Hematopoietic multipotent progenitor cell treated with erythropoietin and hydrocortisone succinate and interleukin-3 and kit ligand, for 6 days (in vitro differentiated cells): ENCODE results near the gene ADAR.

ENCODE experiments used
- DNase-seq: peaks from one replicate; pipeline ENCODE4 v3.0.0-alpha.2; 2015

Gene ADAR

DNA sequence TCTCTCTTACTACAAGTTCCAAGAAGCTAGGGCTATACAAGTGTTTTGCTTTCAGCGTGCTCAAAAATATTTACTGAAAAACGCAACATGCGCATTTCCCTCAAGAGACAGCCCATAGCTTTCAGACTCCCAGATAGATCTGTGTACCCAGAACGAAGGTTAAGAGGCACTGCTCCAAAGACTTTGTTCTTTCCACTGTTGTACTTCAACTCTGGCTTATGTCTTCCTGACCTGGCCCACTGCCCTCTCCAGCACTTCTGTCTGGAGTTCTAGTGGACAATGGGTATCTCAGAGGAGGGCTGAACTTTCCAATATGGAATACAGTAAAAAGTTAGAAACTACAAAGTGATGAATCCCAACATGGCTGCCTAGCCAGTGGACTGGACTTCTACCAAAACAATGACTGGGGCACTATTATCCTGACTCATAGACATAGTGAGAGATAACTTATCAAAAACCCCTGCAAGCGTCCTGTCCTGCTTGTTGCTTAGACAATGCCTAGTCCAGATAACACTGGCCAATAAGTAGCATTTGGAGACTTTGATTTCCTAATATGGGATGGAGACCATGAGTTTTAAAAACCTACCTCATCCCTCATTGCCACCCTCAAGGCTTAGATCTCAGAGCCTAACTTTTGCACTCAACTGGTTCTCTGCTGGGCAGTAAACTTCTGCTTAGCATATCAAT is 8.8 kb upstream of the ADAR start:
- peak; percentile 42 for DNase-seq

DNA sequence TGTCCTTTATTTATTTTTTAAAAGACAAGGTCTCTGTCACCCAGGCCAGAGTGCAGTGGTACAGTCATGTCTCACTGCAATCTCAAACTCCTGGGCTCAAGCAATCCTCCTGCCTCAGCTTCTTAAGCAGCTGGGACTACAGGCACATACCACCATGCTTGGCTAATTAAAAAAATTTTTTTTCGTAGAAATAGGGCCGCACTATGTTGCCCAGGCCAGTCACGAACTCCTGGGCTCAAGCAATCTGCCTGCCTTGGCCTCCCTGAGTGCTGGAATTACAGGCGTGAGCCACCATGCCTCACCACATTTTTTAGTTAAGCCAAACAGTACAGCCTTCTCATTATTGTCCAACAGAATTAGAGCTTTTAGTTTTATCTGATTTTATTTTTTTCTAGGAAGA is 7.4 kb upstream of the ADAR start:
- DNase-seq: no peak

DNA sequence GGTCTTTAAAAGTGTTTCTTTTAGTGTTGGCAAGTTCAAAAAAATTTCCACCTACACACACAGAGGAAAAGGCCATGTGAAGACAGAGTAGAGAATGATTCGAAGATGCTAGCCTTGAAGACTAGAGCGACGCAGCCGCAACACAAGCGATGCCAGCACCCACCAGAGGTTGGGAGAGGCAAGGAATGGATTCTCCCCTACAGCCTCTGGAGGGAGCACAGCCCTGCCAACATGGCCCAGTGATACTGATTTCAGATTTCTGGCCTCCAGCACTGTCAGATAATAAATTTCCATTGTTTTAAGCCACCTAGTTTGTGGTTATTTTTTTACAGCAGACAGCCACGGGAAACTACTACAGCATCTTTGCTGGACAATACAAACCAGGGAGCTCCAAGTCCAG is 6.9 kb upstream of the ADAR start:
- DNase-seq: peak; percentile 51

DNA sequence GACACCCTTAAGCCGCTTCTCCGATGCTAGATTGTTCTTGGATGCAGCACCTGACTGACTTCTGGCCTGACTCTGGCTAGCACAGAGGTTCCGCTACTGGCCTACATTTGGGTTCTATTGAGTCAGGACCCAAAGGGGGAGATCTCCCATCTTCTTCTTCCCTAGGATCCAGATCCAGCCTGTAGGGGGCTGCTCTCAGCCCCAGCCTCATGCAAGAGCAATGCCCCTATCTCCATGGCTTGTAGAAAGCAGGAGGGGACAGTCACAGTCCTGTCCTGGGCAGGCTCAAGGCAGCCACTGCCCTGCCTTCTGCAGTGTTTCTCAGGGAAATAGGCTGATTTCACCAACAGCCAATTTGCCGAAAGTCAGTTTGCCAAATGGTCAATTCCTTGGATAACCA is 6.3 kb upstream of the ADAR start:
- DNase-seq: no peak

DNA sequence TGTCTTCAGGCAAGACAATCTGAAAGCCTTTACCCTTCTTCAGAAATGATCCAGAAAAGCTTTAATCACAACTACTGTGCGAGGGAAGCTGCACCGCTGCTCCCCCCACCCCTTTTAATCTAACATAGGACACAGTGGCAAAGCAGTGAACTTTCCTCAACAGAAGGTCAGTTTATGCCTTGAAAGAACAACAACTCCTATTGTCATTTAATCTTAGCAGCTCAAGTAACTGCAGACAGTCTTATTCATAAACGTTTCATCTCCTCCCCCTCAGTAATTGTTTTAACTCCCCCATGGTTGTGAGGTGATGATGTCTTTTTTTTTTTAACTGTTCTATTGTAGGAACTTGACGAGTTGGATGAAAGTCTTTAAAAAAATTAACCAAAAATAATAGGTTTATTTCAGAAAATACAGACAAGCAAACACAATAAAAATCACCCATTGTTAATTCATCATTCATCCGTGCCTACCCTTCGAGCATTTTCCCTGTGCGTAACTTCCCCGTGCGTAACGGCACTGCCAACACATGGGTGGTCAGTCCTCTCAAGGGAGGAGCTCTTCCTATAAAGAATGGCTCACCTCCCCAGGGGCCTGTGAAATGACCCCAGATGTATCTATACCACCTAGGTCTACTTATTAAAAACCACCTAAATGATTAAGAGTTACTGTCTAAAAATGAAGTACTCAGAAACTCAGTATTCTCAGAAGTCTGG is 3.3 kb upstream of the ADAR start:
- DNase-seq: no peak

DNA sequence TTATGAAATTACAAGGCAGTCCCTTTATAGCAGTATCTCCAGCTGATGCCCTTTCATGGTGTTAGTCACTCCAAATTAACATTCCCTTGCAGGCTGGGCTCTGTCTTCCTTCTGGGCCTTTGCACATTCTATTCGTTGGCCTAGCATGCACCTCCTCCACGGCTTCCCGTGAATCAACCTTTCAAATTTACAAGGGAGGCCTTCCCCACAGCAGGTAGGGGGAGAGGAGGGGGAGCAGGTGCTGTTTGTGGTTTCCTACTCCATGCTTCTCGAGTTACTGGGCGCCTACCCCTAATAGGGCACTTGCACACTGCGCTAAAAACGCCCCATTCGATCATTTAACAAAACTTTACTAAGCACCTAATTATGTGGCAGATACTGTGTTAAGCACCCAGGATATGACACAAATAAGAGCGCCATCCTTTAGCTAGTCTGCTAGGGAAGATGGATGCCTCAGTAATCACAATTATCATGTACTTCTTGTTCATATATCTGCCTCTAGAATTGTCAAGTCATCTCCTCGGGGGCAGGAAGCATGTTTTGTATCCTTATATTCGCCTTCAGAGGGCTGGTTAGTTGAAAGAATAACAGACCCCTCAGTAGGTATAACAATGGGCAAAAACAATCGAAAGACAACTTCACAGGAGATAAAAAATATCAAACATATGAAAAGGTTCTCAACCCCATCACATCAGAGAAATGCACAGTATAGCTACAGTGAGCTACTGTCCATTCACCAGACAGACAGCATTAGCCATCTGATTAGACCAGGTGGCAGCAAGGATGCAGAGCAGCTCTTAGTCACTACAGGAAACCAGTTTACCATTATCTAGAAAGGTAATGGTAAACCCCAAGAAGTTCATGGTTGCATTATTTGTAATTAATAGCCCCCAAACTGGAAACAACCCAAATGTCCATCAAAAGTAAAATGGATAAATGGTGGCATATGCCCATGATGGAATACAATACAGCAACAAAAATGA is 1.7 kb upstream of the ADAR start:
- DNase-seq: peak; percentile 27

DNA sequence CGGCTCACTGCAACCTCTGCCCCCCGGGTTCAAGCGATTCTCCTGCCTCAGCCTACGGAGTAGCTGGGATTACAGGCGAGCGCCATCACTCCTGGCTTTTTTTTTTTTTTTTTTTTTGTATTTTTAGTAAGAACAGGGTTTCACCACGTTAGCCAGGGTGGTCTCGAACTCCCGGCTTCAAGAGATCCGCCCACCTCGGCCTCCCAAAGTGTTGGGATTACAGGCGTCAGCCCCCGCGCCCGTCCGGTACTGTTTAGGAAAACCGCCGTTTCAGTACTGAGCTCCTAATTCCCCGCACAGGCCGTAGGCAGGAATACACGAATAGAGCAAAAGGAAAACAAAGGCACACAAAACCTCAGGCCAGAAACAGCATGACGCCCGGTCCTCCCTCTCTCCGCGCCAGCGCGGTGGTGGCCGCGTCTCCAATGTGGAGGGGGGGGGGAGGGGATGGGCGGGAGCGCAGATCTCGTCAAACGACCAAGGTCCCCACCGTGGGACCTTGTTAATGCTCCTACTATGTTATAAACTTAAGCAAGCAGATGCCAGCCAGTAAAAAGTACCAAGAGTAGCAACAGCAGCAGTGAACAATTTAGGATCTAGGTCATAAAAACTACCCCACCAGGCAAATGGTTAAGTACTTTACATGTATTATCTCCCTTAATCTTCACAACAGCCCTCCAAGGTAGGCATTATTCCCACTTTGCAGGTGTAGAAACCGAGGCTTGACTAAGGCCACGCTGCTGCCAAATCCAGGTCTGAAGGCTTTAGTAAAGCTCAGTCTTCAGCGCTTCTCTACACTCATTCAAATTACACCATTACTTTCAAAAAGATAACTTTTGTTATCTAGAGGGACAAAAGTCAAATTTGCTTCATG is 648 bp upstream of the ADAR start:
- peak; percentile 57 for DNase-seq

DNA sequence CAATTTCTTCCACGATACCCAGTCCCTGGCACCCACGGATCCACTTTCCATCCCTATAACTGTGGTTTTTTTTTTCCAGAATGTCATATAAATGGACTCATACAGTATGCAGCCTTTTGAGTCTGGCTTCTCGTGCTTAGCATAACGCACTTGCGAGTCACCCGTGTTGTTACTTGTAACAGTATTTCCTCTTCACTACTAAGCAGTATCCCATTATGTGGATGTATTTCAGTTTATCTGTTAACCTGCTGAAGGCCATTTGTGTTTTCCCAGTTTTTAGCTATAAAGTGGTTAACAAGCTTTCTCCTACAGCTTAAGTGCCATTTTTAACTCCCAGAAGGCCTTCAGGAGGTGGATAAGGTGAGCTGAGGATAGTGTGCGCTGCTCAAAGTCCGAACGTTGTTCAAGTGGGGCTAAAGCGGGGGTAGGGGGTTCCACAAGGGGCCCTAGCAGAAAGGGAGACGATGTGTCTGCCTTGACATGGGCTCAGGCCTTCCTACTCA is 829 bp downstream of the ADAR start:
- DNase-seq: peak; percentile 53

DNA sequence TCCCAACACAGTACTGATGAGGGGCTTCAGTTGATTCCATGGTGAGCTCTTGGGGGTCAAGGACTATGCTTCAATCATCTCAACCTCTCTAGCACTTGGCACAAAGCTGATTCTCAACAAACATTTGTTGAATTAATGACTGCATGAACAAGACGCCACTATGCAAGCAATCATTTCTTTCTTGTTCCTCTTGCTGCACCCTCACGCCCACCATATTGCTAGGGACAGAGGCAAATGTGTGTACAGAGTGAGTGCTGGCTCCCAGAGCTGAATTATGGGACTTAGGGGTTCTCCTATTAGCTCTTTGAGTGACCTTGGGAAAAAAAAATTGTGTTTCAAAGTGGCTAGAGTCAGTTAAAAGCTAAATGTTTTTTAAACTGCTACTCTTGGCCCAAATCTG is 2.5 kb downstream of the ADAR start:
- DNase-seq: no peak

DNA sequence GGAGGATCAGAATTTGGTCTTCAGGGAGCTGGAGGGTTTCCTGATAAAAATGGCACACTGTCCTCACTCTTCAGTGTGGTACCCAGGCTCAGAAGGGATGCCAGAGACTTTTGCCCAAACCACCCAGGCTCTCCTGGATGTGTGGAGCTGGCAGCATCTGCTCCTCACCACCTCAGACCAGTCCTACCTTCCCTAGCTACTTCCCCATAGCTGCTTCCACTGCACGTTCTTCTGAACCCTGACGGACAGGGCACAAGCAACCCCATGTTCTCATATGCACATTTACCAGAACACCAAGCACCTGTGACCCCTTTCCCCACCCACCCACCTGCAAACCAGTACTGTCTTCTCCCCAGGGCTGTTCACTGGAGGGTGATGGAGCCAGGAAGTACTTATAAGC is 4.7 kb downstream of the ADAR start:
- DNase-seq: no peak

DNA sequence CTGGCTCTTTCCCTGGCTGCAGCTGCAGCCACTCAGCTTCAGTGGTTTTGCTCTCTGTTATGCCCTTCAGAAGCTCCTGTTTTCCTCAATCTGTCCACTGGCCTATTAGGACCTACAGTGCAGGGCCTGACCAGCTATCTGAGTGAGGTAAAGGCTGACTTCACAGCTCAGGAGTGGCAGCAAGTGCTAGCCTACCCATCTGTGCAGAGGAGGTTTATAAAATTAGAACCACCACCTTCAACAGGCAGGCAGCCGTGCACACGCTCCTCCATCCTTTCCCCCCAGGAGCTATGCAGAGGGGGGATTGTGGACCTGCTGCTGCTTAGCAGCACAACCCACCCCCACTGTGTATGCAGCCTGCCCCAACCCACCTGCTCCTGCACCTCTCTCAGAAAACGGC is 8.3 kb downstream of the ADAR start:
- DNase-seq: no peak

DNA sequence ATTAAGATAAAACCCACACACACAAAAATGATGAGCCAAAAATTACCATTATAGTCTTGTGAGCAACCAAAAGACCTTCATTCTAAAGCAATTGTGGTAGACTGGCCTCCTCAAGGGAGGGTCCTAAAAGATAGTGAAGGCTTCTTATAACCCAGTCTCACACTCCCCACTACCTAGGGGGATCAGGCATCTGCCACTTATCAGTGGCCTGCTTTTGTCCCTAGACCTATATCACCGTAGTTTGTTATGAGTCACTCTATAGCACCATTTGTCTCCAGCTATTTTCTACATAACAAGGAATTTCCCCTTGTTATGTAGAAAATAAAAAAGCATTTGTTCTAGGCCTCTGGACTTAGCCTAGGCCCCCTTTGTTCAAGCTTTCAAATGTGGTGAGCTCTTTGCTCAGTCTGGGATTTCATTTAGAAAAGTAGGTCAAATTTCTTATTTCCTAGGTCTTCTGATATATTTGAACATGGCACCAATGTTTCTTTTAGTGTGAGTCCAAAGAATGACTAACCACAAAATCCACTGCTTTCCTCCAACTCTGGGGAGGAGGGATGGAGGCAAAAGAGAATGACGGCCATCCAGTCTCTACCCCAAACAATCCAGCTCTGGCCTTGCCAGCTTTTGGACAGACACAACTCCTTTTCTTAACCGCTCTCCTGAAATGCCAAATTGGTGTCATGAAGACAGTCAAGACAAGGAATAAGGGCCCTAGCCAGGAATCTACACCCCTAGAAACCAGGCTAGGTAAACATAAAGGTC is 8.9 kb downstream of the ADAR start:
- no peak for DNase-seq

DNA sequence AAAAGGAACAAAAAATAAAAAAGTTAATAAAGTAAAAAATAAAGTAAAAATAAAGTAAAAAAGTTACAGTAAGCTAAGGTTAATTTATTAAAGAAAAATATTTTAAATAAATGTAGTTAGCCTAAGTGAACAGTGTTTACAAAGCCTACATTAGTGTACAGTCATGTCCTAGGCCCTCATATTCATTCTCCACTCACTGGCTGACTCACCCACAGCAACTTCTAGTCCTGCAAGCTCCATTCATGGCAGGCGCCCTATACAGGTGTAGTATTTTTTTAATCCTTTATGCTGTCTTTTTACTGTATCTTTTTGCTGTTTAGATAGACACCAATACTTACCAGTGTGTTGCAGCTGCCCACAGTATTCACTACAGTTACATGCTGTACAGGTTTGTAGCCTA is 12.4 kb downstream of the ADAR start:
- DNase-seq: no peak

DNA sequence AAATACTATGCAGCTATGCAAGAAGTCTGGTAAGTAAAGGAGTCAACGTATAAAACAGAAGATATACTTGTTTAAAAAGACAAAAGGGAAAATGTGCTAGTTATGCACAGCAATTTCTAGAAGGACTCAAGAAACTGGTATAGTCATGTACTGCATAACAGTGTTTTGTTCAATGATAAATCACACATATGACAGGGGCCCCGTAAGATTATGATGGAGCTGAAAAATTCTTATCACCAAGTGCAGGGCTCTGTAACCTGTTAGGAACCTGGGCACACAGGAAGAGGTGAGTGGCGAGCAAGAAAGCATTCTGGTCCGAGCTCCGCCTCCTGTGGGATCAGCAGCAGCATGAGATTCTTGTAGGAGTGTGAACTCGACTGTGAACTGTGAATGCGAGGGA is 13.2 kb downstream of the ADAR start:
- DNase-seq: no peak

DNA sequence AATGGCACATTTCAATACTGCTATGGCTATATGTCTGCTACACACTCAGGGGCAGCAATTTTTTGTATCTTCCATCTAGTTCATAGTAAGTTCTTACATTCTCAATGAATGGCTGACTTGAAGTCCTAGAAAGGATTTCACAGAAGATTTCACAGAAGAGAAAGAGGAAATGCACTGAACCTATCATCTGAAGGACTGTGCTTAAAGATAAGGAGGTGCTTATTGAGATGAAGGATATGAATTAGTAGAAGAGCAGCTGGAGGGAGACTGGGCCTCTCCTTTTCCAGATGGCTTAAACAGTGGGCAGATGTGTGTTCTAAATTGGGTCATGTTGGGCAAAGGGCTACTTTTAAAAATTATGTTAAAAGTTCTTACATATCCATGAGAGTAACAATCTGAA is 14.6 kb downstream of the ADAR start:
- DNase-seq: peak; percentile 68

DNA sequence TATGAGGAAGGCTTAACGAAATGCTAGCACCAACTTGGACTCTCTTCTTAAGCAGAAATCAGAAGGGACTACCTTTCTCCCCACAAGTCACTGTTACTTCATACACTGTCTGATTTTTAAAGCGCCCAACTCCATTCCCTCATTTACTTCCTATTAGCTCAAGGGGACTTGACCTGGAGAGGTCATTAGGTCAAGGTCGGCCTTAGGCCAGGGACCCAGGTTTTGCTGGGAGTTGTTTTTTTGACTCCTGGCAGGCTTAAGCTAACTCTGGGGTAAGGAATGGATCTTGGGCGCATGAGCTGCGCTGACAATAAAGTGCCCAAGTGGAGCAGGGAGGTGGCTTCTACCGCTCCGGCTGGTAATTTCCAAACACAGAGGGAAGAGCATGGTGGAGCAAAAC is 16.8 kb downstream of the ADAR start:
- DNase-seq: no peak

DNA sequence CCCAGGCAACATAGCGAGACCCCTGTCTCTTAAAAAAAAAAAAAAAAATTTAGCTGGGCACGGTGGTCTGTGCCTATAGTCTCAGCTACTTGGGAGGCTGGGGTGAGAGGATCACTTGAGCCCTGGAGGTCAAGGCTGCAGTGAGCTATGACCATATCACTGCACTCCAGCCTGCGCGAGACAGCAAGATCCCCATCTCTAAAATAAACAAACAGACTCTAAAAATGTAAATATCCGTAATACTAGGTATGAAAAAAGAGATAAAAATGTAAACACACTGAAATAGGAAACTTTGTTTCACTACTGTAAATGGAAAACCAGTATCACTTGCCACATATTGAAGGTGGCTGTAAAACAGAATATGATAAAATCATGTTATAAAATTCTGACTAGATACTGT is 17.2 kb downstream of the ADAR start:
- DNase-seq: no peak

DNA sequence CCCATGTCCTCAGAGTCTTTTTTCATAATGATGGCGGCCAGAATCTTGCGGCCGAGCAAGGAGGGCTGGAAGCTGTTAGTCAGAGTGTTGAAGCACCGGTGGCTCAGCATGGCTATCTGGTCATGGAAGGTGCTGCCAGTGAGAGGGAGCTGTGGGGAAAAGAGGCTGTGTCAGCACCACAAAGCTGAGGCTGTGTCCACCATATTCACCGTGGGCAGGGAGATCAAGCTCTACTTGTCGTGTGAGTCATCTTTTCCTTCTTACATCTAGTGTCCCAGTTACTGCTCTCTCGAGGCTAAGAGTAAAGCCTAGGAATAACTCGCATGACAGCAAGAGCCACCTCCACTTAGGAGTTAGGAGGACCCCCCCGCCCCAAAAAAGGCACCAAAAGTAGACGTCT is 18.2 kb downstream of the ADAR start:
- no peak for DNase-seq

DNA sequence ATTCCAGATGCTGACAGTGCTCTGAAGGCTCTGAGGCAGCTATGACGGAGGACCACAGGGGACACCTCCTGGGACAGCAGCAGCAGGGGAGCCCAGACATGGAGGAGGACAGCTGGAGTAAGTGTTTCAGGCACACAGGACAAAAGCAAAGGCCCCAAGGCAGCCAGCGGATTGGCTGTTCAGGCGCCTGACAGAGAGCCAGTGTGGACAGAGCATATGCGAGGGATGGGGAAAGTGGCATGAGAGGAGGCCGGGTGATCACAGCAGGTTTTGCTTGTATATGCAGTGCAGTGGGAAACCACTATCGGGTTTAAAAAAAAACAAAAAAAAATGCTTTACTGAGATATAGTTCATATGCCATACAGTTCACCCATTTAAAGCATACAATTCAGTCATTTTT is 21.3 kb downstream of the ADAR start:
- DNase-seq: no peak

DNA sequence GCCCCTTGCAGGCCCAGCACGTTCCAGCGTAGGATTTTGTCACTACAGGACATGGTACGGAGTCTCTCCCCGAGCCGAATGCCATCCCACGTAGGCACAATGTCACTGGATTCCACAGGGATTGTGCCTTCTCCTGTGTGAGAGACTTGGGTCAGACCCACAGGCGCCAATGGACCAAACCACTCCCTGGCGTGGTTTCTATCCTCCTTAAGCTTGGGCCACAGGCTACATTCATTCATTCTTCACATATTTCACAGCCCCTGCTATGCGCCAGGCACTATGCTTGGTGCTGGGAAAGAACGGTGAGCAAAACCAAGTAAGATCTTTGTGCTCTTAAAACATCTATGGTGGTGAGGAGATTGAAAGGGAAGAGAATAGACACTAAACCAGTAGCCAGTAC is 21.8 kb downstream of the ADAR start:
- DNase-seq: no peak

DNA sequence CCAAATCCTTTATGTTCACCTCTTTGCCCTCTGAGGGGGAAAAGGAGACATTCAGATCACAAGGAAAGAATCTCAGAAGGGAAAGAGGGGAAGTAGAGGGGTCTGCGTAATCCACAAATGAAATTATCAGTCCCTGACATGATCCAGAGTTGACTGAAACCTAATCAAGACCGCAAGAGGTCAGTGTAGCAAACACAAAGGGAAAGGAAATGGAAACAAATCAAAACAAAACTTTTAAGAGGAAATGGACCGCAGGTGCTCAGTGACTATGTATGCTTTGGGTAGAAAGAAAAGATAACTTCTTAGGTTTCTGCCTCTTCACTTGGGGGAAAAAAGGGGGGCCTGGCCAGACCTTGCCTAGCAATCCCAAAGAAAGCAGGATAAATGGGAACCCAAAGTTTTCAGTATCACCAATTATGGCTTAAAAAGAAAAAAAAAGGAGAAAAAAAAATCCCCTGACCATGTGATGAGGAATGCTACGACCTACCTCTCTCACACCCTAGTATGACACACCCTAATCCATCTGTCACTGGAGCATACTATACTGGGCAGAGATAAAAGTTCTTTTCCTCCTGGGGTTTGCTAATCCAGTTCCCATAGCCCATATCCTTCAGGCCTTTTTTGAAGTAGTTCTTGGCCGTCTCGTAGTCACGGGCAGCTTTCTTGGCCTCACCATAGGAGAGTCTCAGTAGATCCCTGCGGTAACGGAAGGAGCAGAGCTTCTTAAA is 23.6 kb downstream of the ADAR start:
- no peak for DNase-seq
